ENCODE data around the gene ZNF521.

ZNF521 gene

GRCh38 chr18:25132786-25133496 lies 219.0 kb downstream of the ZNF521 start:
- DNase-seq: no peak

DNA sequence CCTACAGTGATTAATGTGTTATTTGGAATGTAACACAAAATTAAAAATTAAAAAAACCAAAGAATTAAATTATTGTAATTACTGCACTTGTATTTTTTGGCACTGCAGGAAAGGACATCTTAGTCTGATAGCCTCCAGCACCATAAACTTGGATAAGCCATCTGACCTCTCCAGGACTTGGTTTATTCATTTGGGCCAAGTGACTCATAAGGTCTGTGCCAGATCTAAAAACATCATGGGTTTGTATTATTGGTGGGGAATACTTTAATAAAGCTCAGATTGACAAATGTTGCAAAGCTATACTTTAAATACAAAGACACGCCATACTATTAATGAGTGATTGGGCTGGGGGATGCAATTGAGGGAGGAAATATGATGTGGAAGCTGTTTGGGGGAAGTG lies 225.2 kb downstream of the ZNF521 start:
- no peak for DNase-seq

DNA sequence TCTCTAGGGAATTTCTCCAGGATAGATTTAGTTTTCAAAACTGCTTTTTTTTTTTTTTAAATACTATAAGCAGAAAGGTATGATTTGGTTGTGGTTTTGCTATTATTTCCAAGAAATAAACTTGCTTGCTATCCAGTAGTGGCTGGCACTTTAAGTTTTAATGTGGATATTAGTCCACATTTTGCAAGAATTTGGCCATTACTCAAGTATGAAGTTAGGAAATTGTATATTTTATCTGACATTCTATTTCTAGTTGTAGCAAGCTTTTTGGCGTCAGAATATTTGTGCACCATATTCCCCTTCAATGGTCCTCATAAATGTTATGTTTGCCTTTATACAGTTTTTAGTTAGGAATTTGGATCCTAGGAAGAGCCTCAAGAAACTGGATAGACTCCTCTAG lies 226.3 kb downstream of the ZNF521 start:
- DNase-seq: no peak

GRCh38 chr18:25123438-25124232 lies 228.3 kb downstream of the ZNF521 start:
- DNase-seq: no peak

GRCh38 chr18:25121442-25121841 lies 230.5 kb downstream of the ZNF521 start:
- no peak for DNase-seq

DNA sequence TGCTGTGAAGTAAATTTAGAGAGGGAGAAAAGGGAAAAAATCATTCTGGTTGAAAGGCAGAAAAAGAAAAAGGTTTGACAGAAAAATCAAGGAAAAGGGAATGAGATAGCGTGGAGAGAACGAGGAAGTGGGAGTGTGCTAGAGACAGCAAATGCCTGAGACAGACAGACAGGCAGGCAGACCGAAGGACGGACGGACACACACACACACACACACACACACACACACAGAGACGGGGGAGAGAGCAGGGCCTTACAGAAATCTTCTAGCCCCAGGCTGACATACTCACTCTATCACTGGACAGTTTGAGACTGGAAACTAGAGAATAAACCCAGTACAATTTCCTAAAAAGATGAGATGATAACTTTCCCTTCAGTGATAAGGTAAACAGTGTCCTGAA lies 238.4 kb downstream of the ZNF521 start:
- no peak for DNase-seq

GRCh38 chr18:25112821-25113434 lies 239.0 kb downstream of the ZNF521 start:
- no peak for DNase-seq

DNA sequence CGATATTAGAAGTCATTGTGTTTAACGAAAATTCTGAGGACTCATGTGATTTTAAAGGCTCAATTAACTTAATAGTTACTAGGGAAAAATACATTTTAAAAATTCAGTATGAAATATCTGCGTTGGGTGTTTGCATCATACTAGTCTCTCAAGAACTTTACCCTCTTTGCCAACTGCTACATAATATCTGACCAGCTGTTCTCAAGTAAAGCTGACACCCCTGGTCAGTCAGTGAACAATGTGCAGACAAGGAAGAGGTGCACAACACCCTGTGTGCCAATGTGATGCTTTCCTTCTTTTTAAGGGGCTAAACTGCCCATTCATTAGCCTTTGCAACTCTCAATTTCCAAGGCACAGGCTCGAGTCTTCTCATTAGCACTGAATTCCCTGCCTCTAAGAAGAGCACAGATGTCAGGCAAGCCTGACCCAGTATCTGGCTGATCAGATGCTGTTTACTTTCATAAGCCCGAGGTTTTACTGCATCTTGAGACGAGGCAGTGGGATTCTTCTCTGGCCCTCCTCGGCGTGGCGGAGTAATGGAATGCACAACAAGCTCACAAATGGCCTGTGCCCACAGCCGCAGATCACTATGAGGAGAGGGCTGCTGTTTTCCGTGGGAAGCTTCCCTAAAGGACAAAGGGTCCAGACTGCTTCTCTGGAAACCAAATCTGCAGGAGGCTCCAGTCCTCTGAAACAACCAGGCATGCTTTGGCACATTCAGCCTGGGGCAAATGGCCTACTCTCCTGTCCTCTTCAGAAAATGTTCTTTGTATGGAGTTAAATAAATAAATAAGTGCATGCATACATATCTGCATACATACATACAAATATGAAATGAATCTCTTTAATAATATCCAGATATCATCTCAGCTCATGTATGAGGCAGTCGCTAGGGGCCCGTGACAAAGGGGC lies 240.3 kb downstream of the ZNF521 start:
- no peak for DNase-seq

DNA sequence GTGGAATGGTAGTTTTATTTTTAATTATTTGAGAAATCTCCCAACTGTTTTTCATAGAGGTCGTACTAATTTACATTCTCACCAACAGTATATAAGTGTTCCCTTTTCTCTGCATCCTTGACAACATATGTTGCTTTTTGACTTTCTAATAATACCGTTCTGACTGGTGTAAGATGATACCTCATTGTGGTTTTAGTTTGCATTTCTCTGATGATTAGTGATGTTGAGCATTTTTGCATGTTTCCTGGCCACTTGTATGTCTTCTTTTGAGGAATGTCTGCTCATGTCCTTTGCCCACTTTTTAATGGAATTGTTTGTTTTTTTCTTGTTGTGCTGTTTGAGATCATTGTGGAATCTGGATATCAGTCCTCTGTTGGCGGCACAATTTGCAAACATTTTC lies 242.5 kb downstream of the ZNF521 start:
- no peak for DNase-seq

GRCh38 chr18:25103468-25104155 lies 248.4 kb downstream of the ZNF521 start:
- no peak for DNase-seq

- no peak for DNase-seq
Measured at GRCh38 chr18:25102662-25103061, 249.3 kb downstream of the ZNF521 start.

GRCh38 chr18:25100418-25100817 lies 251.5 kb downstream of the ZNF521 start:
- no peak for DNase-seq

DNA sequence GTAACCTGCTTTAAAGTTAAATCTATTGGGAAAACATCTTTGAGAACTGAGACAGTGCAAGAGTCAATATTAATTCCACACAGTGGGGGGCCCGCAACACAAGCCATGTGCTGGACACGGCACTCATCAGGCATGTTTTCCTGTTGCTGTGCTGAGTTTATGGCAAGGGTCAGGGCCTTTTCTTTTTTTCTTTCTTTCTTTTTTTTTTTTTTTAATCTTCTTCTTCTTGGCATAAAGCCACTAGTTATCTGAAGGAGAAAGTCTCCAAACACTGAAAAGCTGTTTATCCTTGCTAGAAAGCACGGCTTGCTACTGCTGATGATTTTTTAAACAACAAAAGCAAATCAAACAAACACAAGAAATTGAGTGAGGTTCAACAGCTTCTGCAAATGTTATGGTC lies 252.1 kb downstream of the ZNF521 start:
- DNase-seq: no peak

- DNase-seq: no peak
Measured at GRCh38 chr18:25097569-25098056, 254.4 kb downstream of the ZNF521 start.

DNA sequence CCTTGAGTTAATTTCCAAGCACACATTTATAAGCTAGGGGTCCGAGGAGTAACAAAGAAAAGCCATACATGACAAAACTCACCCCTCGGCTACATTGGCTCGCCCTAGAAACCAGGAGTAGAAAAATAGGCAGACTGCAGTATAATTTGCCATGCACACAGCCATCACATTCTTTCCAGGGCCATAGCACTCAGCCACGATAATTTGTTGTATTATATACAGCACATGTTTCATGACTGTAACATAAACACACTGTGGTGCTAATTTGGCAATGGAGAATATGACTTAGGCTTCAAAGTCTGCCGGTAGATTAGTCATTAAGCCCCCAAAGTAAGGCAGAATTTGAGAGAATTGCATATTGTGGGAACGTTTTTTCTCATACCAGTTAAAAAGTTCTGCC lies 254.9 kb downstream of the ZNF521 start:
- DNase-seq: no peak

- DNase-seq: no peak
Measured at GRCh38 chr18:25093141-25093540, 258.8 kb downstream of the ZNF521 start.

DNA sequence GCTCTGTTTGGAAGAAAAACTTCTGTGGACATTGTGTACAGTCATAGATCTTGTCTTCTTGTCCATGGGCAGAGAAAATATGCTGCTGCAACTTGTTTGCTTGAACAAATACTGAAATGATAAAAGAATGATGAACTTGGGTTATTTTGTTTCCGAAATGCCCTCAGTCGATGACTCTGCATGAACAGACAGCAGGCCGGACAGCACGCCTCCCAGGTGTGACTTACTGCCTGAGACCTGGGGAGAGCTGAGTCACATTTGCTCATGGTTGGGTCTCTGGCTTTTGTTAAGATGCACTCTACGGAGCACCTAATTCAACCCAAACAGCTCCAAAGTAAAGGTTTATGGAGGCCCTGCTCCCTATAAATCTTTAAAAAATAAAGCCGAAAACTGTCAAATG lies 262.5 kb downstream of the ZNF521 start:
- DNase-seq: no peak

- DNase-seq: no peak
Measured at GRCh38 chr18:25086876-25087275, 265.1 kb downstream of the ZNF521 start.

- no peak for DNase-seq
Measured at GRCh38 chr18:25081001-25081400, 271.0 kb downstream of the ZNF521 start.

GRCh38 chr18:25080211-25080610 lies 271.8 kb downstream of the ZNF521 start:
- DNase-seq: no peak

Measured in anterior cingulate cortex (tissue), 58 donors.